Myocyte (in vitro differentiated cells): ENCODE results near the gene KCNG3. TPM values are rescaled to one million over a fixed set of nuclear protein-coding genes. Genes with fewer than 3 reads are reported as not detected.

ENCODE experiments used
- DNase-seq: peaks from one replicate; pipeline ENCODE4 v3.0.0-alpha.2; 2012; ENCODE audit warnings: low read depth
- polyA plus RNA-seq: library from polyadenylated mRNA; unstranded; fragments of >200 nt; gene quantifications from one replicate; pipeline ENCODE4 v1.2.1, GENCODE V29; 2012; ENCODE audit warnings: missing spikeins
- total RNA-seq: library from RNA; depleted of rRNA; stranded (reverse); fragments of >200 nt; gene quantifications from 2 replicates; pipeline ENCODE4 v1.2.3, GENCODE V29; 2014

The KCNG3 gene
- total RNA-seq = not detected in 2 replicates
- not detected for polyA plus RNA-seq

DNA sequence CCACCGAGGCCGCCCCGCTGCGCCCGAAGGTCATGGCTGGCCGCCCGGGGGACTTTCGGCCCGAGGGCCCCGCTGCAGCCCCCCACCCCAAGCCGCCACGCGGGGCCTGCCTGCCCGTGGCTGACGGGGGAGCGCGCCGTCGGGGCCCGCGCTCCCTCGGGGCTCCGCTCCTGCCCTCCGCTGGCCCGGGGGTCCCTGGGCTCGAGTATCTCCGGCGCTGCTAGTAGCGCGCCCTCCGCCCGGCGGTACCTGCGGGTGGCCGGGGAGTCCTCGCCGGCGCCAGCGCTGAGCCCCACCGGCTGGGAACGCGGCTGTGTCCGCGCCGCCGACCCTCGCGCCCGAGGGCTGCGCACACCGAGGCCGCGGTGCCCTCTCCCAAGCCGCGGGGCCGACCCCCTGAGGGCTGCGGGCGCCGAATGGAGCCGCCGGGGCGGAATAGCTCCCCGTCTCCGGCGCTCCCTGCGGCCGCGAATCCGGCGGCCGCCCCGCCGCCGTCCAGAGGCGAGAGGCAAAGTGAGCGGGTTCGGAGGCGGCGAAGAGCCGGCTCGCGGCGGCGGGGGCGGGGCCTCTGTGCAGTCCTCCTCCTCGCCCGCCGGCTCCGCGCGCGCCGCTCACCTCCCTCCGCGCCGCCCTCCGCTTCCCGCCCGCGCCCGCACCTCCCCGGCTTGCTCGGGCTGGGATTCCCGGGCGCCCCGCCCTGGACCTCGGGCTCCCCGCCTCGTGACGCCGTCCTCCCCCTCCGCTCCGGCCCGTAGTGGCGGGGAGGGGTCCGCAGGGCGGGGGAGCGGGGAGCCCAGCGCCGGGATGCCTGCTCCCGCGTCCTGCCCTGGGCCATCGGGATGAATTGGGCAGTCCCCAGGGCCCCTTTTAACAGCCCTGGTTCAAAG is at the start of gene KCNG3:
Gene KCNG3, minus strand, starts transcription at position 515 of the 887 bp plus-strand sequence. Its CDS starts 481 bp downstream, at position 34.
- peak; percentile 13 for DNase-seq

- no peak for DNase-seq
These were observed 49.1 kb upstream of the KCNG3 start for GRCh38 chr2:42542871-42543270.

DNA sequence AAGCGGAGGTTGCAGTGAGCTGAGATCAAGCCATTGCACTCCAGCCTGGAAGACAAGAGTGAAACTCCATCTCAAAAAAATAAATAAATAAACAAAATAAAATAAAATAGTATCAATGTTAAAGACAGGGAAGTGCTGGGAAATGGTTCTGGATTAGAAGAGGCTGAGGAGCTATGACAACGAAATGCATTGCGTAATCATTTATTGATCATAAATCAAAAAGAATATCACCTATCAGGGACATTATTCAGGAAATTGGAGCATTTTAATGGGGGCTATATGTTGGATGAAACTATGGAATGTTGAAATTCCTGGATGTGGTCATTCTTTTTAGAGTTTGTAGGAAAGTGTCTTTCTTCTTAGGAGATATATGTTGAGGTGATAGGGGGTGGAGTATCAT is 43.7 kb upstream of the KCNG3 start:
- DNase-seq = no peak

DNA sequence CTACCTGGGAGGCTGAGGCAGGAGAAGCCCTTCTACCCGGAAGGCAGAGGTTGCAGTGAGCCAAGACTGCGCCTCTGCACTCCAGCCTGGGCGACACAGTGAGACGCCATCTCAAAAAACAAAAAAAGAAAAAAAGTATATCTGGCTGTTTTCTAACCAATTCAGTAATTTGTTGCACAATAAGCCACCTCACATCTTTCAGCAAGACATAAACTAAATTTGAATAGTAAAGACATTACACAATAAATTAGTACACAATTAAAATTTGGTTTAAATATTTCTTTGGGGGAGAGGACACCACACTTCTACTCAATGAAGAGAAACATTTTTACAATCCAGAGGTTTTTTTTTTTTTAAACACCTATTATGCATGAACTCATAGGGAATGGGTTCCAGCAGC is 38.6 kb upstream of the KCNG3 start:
- DNase-seq = no peak

GRCh38 chr2:42523341-42523740 is 29.6 kb upstream of the KCNG3 start:
- no peak for DNase-seq

DNA sequence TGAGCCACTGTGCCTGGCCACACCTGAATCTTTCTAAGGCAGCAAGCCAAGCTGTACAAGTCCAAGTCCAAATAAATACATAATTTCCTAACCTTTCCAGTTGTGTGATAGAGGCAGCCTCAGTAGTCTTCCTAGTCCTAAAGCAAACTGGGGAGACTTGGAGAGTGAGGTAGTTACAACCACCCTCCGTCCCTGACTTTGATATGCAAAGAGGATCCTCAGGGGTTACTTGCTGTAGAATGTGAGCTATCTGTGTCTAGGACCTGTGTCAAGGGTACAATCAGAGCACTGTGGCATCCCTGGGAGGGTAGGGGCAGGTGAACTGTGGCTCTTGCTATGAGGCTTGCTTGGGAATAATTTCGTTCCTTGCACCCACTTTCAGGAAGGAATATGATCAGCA is 28.3 kb upstream of the KCNG3 start:
- no peak for DNase-seq

GRCh38 chr2:42519624-42520023 is 25.8 kb upstream of the KCNG3 start:
- DNase-seq = no peak

GRCh38 chr2:42516418-42516901 is 22.7 kb upstream of the KCNG3 start:
- DNase-seq = no peak

DNA sequence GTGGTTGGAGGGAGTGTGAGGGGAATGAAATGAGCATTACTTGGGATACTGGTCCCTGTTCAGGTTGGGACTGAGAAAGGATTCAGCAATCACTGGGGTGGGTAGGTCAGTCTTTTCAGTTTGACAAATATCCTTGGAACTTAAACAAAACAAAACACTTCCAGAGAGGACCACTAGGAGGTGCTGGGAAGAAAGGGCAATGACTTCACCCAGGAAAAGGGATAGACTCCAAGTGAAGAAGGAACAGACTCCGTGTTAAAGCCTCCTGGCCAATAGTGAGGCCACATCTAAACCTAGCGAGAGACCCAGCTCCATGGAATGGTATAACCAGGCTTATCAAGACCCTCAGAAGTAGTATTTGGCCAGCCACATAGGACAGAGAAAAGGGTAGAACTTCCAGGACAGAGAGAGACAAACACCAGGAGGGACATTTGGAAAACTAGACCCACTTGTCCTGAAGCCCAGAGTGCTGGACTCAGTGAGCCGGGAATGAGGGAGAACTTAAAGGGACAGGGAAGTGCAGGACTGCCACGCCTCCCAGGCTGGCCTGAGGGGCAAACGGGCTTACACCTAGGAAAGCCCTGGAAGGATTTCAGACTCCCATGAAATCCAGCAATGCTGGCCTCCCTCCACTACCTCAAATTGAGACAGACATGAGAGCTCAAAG is 19.6 kb upstream of the KCNG3 start:
- peak; percentile 66 for DNase-seq

GRCh38 chr2:42510608-42511243 is 16.9 kb upstream of the KCNG3 start:
- peak; percentile 36 for DNase-seq

- DNase-seq = no peak
These were observed 16.4 kb upstream of the KCNG3 start for GRCh38 chr2:42510191-42510590.

DNA sequence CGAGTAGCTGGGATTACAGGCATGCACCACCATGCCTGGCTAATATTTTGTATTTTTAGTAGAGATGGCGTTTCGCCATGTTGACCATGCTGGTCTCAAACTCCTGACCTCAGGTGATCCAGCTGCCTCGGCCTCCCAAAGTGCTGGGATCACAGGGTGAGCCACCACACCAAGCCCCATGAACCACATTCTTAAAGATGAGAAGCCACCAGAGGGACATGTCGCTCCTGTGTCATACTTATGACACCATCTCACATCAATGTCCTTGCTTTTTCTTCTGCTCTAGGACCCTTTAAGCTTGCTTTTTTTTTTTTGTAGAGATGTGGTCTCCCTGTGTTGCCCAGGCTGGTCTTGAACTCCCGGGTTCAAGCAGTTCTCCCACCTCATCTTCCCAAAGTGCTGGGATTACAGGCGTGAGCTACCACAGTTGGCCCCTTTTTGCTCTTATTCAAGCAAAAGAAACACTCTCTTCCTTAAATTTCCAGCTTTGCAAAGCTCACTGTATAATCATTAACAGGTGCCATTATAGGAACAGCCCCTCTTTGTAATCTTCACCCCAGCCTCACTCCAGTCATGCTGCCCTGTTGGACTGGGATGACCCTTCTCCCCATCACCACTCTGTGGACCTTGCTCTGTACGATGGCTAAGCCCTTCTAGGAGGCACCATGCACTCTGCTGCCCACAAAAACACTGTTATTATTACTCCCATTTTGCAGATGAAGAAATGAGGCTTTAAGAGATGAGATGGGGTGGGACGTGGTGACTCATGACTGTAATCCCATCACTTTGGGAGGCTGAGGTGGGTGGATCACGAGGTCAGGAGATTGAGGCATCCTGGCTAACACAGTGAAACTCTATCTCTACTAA is 10.8 kb upstream of the KCNG3 start:
- no peak for DNase-seq

- DNase-seq = no peak
These were observed 9.5 kb upstream of the KCNG3 start for GRCh38 chr2:42503291-42503690.

GRCh38 chr2:42498497-42498896 is 4.7 kb upstream of the KCNG3 start:
- DNase-seq = no peak

DNA sequence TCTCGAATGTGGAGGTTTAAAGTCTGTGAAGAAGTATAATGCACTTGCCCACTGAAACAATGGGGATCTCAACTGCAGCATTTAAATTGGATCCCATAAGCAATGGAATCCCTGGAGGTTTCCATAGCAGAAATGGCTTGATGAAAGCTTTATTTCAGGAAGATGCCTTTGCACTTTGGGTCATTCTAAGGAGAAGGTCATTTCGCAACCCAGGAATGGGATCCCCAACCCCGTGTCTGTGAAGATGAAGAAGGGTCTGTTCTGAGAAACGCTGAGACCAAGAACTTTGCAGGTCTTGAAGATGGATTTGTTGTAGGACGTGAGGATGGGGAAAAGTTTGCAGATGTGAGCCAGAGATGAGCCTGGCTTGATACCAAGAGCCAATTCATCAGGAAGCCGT is 1.8 kb upstream of the KCNG3 start:
- no peak for DNase-seq

- DNase-seq = no peak
These were observed 1.4 kb upstream of the KCNG3 start for GRCh38 chr2:42495234-42495581.

GRCh38 chr2:42494355-42495233 is 812 bp upstream of the KCNG3 start:
- DNase-seq = peak; percentile 73

DNA sequence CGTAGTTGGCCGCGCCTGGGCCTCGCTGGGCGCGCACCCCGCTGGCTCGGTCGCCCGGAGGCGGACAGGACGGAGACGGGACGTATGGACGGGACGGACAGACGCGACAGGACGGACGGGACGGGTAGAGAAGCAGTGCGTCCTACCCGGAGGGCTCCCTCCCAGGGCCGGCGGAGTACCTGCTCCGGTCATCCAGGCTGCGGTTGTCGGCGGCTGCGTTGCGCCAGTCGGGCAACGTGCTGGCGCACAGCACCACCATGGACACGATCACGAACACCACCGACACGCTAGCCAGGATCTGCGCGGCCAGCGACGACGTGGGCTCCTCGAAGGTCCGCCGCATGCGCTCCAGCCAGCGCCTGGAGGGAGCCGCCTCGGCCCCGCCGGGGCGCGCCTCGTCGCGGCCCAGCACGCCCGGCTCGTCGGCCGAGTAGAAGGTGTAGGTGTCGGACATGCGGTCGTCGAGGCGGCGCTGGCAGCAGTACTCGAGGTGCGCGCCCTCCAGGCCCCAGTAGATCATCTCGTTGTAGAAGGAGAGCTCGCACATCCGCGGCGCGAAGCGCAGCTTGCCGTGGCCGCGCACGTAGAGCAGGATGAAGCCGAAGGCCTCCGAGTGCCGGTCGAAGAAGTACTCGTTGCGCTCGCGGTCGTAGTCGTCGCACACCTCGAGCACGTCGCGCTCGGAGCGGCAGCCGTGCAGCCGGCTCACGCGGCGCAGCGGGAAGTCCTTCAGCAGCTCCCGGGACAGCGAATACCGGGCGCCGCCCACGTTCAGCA is 903 bp downstream of the KCNG3 start:
- DNase-seq = no peak

GRCh38 chr2:42488297-42488696 is 5.5 kb downstream of the KCNG3 start:
- DNase-seq = no peak
